Mammary epithelial cell (primary cell): ENCODE measurements around the gene CNOT6L.

Experiments used
- CTCF ChIP-seq, 2 donors: IDR thresholded peaks in 1 of 2; conservative IDR thresholded peaks in 1 of 2; 2 replicates each; pipeline ENCODE4 v1.5.1; 2011 to 2012; ENCODE audit warnings: inconsistent platforms in 2 of 2, low read length in 2 of 2, mild to moderate bottlenecking in 2 of 2, control low read depth in 1 of 2, low read depth in 1 of 2; ENCODE audit not compliant: insufficient read depth in 1 of 2; ENCODE audit errors: extremely low read depth in 1 of 2
- EZH2 ChIP-seq: IDR thresholded peaks from 2 replicates; pipeline ENCODE4 v1.6.1; 2012; ENCODE audit warnings: low read length, inconsistent platforms, borderline replicate concordance

- TF ChIP-seq CTCF (conservative IDR thresholded peaks at IDR 0.05 in 1 of 2, IDR thresholded peaks at IDR 0.05 in 1 of 2; ENCODE audit: extremely low read depth in 1 of 2, insufficient read depth in 1 of 2, low read depth in 1 of 2, low read length in 2 of 2) (no peak), EZH2 (no peak)
Measured at GRCh38 chr4:77777135-77777807, 41.9 kb downstream of the CNOT6L start.
